Epithelial cell of esophagus (primary cell): ENCODE measurements around the gene USP12.

Experiments
- DNase-seq: peaks from one replicate; pipeline ENCODE4 v3.0.0; 2010; ENCODE audit warnings: low read depth
- H3K4me3 ChIP-seq: 2 replicates; pipeline ENCODE4 v1.5.1; 2011; ENCODE audit warnings: mild to moderate bottlenecking, low read length, control low read depth
- TF ChIP-seq, protein P1 (sequence below): IDR thresholded peaks from 2 replicates; pipeline ENCODE4 v1.5.1; 2011; ENCODE audit warnings: low read depth, mild to moderate bottlenecking, low read length, control low read depth, inconsistent platforms; ENCODE audit not compliant: insufficient read depth; ENCODE audit errors: missing control alignments

The USP12 gene

GRCh38 chr13:27018882-27019281 lies 152.7 kb downstream of the USP12 start:
- TF ChIP-seq, protein P1, sequence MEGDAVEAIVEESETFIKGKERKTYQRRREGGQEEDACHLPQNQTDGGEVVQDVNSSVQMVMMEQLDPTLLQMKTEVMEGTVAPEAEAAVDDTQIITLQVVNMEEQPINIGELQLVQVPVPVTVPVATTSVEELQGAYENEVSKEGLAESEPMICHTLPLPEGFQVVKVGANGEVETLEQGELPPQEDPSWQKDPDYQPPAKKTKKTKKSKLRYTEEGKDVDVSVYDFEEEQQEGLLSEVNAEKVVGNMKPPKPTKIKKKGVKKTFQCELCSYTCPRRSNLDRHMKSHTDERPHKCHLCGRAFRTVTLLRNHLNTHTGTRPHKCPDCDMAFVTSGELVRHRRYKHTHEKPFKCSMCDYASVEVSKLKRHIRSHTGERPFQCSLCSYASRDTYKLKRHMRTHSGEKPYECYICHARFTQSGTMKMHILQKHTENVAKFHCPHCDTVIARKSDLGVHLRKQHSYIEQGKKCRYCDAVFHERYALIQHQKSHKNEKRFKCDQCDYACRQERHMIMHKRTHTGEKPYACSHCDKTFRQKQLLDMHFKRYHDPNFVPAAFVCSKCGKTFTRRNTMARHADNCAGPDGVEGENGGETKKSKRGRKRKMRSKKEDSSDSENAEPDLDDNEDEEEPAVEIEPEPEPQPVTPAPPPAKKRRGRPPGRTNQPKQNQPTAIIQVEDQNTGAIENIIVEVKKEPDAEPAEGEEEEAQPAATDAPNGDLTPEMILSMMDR = no peak

DNA sequence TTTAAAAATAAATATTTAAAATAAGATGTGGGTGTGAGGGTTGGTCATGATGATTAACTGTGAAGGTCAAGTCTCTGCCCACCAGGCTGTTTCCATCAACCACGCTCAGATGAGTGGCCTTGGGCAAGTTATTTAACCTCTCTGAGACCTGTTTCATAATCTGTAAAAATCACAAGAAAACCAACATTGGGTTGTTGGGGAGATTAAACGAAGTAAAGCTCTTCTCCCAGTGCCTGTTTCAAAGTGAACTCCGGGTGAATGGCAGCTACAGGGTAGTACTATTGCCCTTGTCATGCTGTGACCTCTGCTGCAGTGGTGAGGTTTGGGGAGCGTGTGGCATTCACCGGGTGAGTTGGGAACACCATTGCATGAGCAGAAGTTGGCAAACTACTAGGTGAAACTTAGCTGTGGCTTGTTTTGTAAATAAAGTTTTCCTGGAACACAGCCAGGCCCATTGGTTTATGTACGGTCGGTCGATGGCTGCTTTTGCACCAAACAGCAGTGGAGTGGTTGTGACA lies 153.2 kb downstream of the USP12 start:
- TF ChIP-seq, protein P1 = no peak
- DNase-seq = no peak
- no peak overlapping the region for H3K4me3 ChIP-seq

More at GRCh38 chr13:27018882-27019281, 152.7 kb downstream of the USP12 start:
- no peak for DNase-seq
- no peak overlapping the region for H3K4me3 ChIP-seq

DNA sequence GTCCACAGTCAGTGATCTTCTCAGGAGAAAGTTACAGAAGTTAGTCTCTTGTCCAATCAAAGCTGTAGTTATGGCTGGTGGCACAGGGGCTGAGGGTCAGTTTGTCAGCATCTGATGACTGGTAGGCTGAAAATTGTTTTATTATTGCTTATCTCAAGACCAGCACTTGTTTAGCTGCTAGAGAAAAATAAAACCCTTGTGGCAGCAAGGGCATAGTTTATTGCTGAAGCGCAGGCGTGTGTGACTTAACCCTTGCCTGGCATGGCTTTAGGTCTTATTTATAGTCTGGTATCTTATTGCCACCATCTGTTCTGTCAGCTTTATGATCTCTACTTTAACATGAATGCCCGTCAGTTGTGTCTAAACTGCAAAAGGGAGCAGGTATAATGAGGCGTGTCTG lies 154.7 kb downstream of the USP12 start:
- no peak overlapping the region for H3K4me3 ChIP-seq
- no peak for DNase-seq
- TF ChIP-seq, protein P1 = no peak
